HepG2 (cell line): ENCODE measurements around the gene TRPC1. TPM values are rescaled to one million over a fixed set of nuclear protein-coding genes. Genes with fewer than 3 reads are reported as not detected.

Source experiments
- CHCHD3 ChIP-seq: sonication (generic); formaldehyde crosslinking; IDR thresholded peaks from 2 replicates; pipeline ENCODE4 v1.8.0; 2022; ENCODE audit warnings: mild to moderate bottlenecking, missing genetic modification reagents, moderate library complexity
- CHD4 ChIP-seq: fragments of 200-600 bp; sonication (generic); IDR thresholded peaks from 2 replicates; pipeline ENCODE4 v1.7.0; 2017; ENCODE audit warnings: mild to moderate bottlenecking, low read length, borderline replicate concordance
- NFE2L1 ChIP-seq: sonication (generic); formaldehyde crosslinking; IDR thresholded peaks from 2 replicates; pipeline ENCODE4 v1.4.0; 2020; ENCODE audit warnings: missing genetic modification reagents, mild to moderate bottlenecking, borderline replicate concordance
- POLR2A ChIP-seq, 2 experiments: IDR thresholded peaks; 2 replicates each; pipeline ENCODE4 v1.6.1; 2011; ENCODE audit warnings: low read depth in 2 of 2, low read length in 2 of 2, mild to moderate bottlenecking in 1 of 2, moderate library complexity in 1 of 2; ENCODE audit not compliant: insufficient read depth in 1 of 2
- RBFOX2 ChIP-seq: fragments of 200-400 bp; formaldehyde crosslinking; IDR thresholded peaks from 2 replicates; pipeline ENCODE4 v1.6.1; 2017; ENCODE audit warnings: low read depth, mild to moderate bottlenecking, low read length
- SYNCRIP ChIP-seq: fragments of 200-400 bp; formaldehyde crosslinking; IDR thresholded peaks from 2 replicates; pipeline ENCODE4 v1.6.1; 2018; ENCODE audit warnings: mild to moderate bottlenecking, low read depth, low read length; ENCODE audit not compliant: insufficient read depth
- TRIM24 ChIP-seq: sonication (generic); formaldehyde crosslinking; IDR thresholded peaks from 2 replicates; pipeline ENCODE4 v1.8.0; 2022; ENCODE audit warnings: mild to moderate bottlenecking, missing genetic modification reagents
- ZIK1 ChIP-seq: sonication (generic); formaldehyde crosslinking; IDR thresholded peaks from 2 replicates; pipeline ENCODE4 v1.5.0; 2020; ENCODE audit warnings: mild to moderate bottlenecking, low read depth, missing genetic modification reagents, borderline replicate concordance
- ZMAT3 ChIP-seq: sonication (generic); formaldehyde crosslinking; conservative IDR thresholded peaks from 2 replicates; pipeline ENCODE4 v1.7.0; 2021; ENCODE audit warnings: missing genetic modification reagents
- ZNF234 ChIP-seq: sonication (generic); formaldehyde crosslinking; conservative IDR thresholded peaks from 2 replicates; pipeline ENCODE4 v1.5.1; 2020; ENCODE audit warnings: mild to moderate bottlenecking, missing genetic modification reagents
- ZNF251 ChIP-seq: sonication (generic); formaldehyde crosslinking; IDR thresholded peaks from 2 replicates; pipeline ENCODE4 v1.9.0; 2021; ENCODE audit warnings: mild to moderate bottlenecking, missing genetic modification reagents
- ZNF567 ChIP-seq: sonication (generic); formaldehyde crosslinking; IDR thresholded peaks from 2 replicates; pipeline ENCODE4 v1.8.1; 2023; ENCODE audit warnings: mild to moderate bottlenecking, missing genetic modification reagents, borderline replicate concordance
- ZNF841 ChIP-seq: sonication (generic); formaldehyde crosslinking; IDR thresholded peaks from 2 replicates; pipeline ENCODE4 v1.8.1; 2023; ENCODE audit warnings: missing genetic modification reagents, borderline replicate concordance
- ZSCAN31 ChIP-seq: sonication (generic); formaldehyde crosslinking; IDR thresholded peaks from 2 replicates; pipeline ENCODE4 v1.5.0; 2020; ENCODE audit warnings: low read depth, mild to moderate bottlenecking, missing genetic modification reagents
- polyA plus RNA-seq, 8 experiments: library from polyadenylated mRNA; depleted of rRNA in 3 of 8; stranded (reverse) in 7 of 8; unstranded in 1 of 8; fragments of >200 nt; fragmentation: Illumina TruSeq in 4 of 8; extraction: Trizol in 4 of 8; gene quantifications; 2 replicates each; pipeline versions ENCODE4 v1.2.1 to v1.2.3, GENCODE V29; 2011 to 2016; ENCODE audit warnings: low read depth in 4 of 8, missing spikeins in 1 of 8, mixed read lengths in 1 of 8; ENCODE audit not compliant: insufficient read depth in 1 of 8
- total RNA-seq, 5 experiments: library from RNA; depleted of rRNA; stranded (reverse); fragments of >200 nt; fragmentation: Illumina TruSeq; extraction: Trizol; gene quantifications; 2 replicates each; pipeline ENCODE4 v1.2.3, GENCODE V29; 2016; ENCODE audit warnings: low read depth in 1 of 5
- TF ChIP-seq, protein P1 (sequence below): sonication (generic); formaldehyde crosslinking; IDR thresholded peaks from 2 replicates; pipeline ENCODE4 v1.4.0; 2020; ENCODE audit warnings: low read depth, mild to moderate bottlenecking, missing genetic modification reagents
- TF ChIP-seq, protein P2 (sequence below), 2 experiments: sonication (generic) in 1 of 2; formaldehyde crosslinking in 1 of 2; IDR thresholded peaks; 2 replicates each; pipeline versions ENCODE4 v1.4.0 to v1.6.1; 2018 to 2020; ENCODE audit warnings: missing genetic modification reagents in 2 of 2, borderline replicate concordance in 1 of 2, low read depth in 1 of 2, mild to moderate bottlenecking in 1 of 2, missing biosample characterization in 1 of 2
- TF ChIP-seq, protein P3 (sequence below): IDR thresholded peaks from 2 replicates; pipeline ENCODE4 v1.4.0; 2020; ENCODE audit warnings: mild to moderate bottlenecking, missing genetic modification reagents
- TF ChIP-seq, protein P4 (sequence below): sonication (generic); formaldehyde crosslinking; IDR thresholded peaks from 2 replicates; pipeline ENCODE4 v1.5.0; 2020; ENCODE audit warnings: mild to moderate bottlenecking, missing genetic modification reagents
- TF ChIP-seq, protein P5 (sequence below): IDR thresholded peaks from 2 replicates; pipeline ENCODE4 v1.6.1; 2016; ENCODE audit warnings: mild to moderate bottlenecking

Gene TRPC1
- total and polyA plus RNA-seq, 2 of the 13 experiments (the other 11 are each of a cell fraction or from before 2014, with no cell fraction given): 10.8 to 13.1 TPM

DNA sequence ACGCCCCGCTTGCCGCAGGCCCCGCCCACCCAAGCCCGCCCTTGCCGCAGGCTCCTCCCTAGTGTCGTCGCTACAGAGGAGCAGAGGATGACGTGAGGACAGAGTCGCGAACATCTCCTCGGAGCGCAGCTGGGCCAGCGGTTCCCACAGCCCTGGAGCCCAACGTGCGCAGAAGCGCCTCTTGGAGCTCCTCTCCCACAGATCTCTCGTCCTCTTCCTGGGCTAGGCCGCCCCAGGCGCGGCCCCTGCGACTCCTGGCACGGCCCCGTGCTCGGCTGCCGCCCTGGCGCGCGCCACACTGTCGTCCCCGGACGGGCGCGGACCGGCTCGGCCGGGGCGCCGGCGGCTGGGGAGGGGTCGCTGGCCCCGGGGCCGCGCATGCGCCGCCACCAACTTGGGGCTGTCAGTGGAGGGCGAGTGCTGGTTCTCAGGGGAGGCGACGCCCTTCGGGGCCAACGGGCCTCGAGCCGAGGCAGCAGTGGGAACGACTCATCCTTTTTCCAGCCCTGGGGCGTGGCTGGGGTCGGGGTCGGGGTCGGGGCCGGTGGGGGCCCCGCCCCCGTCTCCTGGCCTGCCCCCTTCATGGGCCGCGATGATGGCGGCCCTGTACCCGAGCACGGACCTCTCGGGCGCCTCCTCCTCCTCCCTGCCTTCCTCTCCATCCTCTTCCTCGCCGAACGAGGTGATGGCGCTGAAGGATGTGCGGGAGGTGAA lies at the start of gene TRPC1 (continued):
- no peak for TF ChIP-seq SYNCRIP
- no peak for TF ChIP-seq ZSCAN31 (CRISPR knock-in tag)
- TF ChIP-seq ZMAT3 (CRISPR knock-in tag): no peak
- peak; percentile 93 to 99 for TF ChIP-seq POLR2A (IDR thresholded peaks at IDR 0.05; ENCODE audit: insufficient read depth in 1 of 2, low read depth in 2 of 2, low read length in 2 of 2)
- TF ChIP-seq, protein P1, sequence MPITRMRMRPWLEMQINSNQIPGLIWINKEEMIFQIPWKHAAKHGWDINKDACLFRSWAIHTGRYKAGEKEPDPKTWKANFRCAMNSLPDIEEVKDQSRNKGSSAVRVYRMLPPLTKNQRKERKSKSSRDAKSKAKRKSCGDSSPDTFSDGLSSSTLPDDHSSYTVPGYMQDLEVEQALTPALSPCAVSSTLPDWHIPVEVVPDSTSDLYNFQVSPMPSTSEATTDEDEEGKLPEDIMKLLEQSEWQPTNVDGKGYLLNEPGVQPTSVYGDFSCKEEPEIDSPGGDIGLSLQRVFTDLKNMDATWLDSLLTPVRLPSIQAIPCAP (CRISPR knock-in tag): no peak
- TF ChIP-seq ZNF251: no peak
- no peak for TF ChIP-seq CHCHD3 (CRISPR knock-in tag)
- no peak for TF ChIP-seq ZNF234 (CRISPR knock-in tag)
- TF ChIP-seq, protein P2, sequence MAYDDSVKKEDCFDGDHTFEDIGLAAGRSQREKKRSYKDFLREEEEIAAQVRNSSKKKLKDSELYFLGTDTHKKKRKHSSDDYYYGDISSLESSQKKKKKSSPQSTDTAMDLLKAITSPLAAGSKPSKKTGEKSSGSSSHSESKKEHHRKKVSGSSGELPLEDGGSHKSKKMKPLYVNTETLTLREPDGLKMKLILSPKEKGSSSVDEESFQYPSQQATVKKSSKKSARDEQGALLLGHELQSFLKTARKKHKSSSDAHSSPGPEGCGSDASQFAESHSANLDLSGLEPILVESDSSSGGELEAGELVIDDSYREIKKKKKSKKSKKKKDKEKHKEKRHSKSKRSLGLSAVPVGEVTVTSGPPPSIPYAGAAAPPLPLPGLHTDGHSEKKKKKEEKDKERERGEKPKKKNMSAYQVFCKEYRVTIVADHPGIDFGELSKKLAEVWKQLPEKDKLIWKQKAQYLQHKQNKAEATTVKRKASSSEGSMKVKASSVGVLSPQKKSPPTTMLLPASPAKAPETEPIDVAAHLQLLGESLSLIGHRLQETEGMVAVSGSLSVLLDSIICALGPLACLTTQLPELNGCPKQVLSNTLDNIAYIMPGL (CRISPR knock-in tag; IDR thresholded peaks at IDR 0.05; ENCODE audit: borderline replicate concordance in 1 of 2, low read depth in 1 of 2): no peak
- no peak for TF ChIP-seq NFE2L1
- no peak for TF ChIP-seq ZNF841
- no peak for TF ChIP-seq ZNF567 (CRISPR knock-in tag)
- TF ChIP-seq, protein P3, sequence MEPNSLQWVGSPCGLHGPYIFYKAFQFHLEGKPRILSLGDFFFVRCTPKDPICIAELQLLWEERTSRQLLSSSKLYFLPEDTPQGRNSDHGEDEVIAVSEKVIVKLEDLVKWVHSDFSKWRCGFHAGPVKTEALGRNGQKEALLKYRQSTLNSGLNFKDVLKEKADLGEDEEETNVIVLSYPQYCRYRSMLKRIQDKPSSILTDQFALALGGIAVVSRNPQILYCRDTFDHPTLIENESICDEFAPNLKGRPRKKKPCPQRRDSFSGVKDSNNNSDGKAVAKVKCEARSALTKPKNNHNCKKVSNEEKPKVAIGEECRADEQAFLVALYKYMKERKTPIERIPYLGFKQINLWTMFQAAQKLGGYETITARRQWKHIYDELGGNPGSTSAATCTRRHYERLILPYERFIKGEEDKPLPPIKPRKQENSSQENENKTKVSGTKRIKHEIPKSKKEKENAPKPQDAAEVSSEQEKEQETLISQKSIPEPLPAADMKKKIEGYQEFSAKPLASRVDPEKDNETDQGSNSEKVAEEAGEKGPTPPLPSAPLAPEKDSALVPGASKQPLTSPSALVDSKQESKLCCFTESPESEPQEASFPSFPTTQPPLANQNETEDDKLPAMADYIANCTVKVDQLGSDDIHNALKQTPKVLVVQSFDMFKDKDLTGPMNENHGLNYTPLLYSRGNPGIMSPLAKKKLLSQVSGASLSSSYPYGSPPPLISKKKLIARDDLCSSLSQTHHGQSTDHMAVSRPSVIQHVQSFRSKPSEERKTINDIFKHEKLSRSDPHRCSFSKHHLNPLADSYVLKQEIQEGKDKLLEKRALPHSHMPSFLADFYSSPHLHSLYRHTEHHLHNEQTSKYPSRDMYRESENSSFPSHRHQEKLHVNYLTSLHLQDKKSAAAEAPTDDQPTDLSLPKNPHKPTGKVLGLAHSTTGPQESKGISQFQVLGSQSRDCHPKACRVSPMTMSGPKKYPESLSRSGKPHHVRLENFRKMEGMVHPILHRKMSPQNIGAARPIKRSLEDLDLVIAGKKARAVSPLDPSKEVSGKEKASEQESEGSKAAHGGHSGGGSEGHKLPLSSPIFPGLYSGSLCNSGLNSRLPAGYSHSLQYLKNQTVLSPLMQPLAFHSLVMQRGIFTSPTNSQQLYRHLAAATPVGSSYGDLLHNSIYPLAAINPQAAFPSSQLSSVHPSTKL: no peak; the same call in 1 of the 2 replicates
- TF ChIP-seq TRIM24 (CRISPR knock-in tag): no peak
- TF ChIP-seq, protein P4, sequence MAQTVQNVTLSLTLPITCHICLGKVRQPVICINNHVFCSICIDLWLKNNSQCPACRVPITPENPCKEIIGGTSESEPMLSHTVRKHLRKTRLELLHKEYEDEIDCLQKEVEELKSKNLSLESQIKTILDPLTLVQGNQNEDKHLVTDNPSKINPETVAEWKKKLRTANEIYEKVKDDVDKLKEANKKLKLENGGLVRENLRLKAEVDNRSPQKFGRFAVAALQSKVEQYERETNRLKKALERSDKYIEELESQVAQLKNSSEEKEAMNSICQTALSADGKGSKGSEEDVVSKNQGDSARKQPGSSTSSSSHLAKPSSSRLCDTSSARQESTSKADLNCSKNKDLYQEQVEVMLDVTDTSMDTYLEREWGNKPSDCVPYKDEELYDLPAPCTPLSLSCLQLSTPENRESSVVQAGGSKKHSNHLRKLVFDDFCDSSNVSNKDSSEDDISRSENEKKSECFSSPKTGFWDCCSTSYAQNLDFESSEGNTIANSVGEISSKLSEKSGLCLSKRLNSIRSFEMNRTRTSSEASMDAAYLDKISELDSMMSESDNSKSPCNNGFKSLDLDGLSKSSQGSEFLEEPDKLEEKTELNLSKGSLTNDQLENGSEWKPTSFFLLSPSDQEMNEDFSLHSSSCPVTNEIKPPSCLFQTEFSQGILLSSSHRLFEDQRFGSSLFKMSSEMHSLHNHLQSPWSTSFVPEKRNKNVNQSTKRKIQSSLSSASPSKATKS (CRISPR knock-in tag): no peak
- no peak; the same call in 1 of the 2 replicates for TF ChIP-seq ZIK1
- TF ChIP-seq RBFOX2: peak; percentile 79
- TF ChIP-seq, protein P5, sequence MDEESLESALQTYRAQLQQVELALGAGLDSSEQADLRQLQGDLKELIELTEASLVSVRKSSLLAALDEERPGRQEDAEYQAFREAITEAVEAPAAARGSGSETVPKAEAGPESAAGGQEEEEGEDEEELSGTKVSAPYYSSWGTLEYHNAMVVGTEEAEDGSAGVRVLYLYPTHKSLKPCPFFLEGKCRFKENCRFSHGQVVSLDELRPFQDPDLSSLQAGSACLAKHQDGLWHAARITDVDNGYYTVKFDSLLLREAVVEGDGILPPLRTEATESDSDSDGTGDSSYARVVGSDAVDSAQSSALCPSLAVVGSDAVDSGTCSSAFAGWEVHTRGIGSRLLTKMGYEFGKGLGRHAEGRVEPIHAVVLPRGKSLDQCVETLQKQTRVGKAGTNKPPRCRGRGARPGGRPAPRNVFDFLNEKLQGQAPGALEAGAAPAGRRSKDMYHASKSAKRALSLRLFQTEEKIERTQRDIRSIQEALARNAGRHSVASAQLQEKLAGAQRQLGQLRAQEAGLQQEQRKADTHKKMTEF (CRISPR knock-in tag): peak; percentile 62; the same call in 1 of the 2 replicates
- no peak for TF ChIP-seq CHD4
